GM12891 (cell line): ENCODE measurements around the gene MBD5.

Experiments used
- PAX5 ChIP-seq: IDR thresholded peaks from 2 replicates; pipeline ENCODE4 v1.6.1; 2011; ENCODE audit warnings: low read length, moderate library complexity, mild to moderate bottlenecking; ENCODE audit not compliant: insufficient read depth, severe bottlenecking
- POLR2A ChIP-seq: IDR thresholded peaks from 2 replicates; pipeline ENCODE4 v1.6.1; 2011; ENCODE audit warnings: low read depth, low read length, control low read depth
- POLR2AphosphoS5 ChIP-seq: IDR thresholded peaks from 2 replicates; pipeline ENCODE4 v1.6.1; 2011; ENCODE audit warnings: low read depth, low read length, control low read depth
- POU2F2 ChIP-seq: IDR thresholded peaks from 2 replicates; pipeline ENCODE4 v1.6.1; 2011; ENCODE audit warnings: low read depth, mild to moderate bottlenecking, control low read depth, low read length, moderate library complexity
- TAF1 ChIP-seq: IDR thresholded peaks from 2 replicates; pipeline ENCODE4 v1.6.1; 2011; ENCODE audit warnings: low read depth, low read length, control low read depth

- TF ChIP-seq POLR2AphosphoS5, result no peak
- no peak for TF ChIP-seq PAX5
- TF ChIP-seq POLR2A, result no peak
- TF ChIP-seq POU2F2, result no peak
- no peak for TF ChIP-seq TAF1
Measured at GRCh38 chr2:148122788-148123187, 101.9 kb downstream of the MBD5 start.
